ENCODE results near the gene ZNF587B.
"Not testable (repeated sequence)": the region's sequence is repeated elsewhere in the genome, so short reads cannot be mapped to it uniquely, and the experiment has no call there.

DNA sequence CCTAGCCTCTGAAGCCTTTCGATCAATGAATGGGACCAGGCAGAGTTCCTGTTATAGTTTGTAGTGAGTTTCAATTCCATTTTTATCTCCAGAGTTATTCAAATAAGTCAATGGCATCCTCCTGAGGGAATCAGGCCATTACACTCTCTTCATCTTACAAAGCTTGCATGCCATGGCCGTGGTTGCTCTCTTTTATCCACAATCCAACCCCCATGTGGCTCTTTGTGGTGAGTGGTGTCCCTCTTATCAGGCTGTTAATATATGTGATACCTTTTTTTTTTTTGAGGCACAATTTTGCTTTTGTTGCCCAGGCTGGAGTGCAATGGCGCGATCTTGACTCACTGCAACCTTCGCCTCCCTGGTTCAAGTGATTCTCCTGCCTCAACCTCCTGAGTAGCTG is 6.9 kb downstream of the ZNF587B start:
- TF ChIP-seq, protein P1, sequence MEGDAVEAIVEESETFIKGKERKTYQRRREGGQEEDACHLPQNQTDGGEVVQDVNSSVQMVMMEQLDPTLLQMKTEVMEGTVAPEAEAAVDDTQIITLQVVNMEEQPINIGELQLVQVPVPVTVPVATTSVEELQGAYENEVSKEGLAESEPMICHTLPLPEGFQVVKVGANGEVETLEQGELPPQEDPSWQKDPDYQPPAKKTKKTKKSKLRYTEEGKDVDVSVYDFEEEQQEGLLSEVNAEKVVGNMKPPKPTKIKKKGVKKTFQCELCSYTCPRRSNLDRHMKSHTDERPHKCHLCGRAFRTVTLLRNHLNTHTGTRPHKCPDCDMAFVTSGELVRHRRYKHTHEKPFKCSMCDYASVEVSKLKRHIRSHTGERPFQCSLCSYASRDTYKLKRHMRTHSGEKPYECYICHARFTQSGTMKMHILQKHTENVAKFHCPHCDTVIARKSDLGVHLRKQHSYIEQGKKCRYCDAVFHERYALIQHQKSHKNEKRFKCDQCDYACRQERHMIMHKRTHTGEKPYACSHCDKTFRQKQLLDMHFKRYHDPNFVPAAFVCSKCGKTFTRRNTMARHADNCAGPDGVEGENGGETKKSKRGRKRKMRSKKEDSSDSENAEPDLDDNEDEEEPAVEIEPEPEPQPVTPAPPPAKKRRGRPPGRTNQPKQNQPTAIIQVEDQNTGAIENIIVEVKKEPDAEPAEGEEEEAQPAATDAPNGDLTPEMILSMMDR (IDR thresholded peaks at IDR 0.05), result not testable (repeated sequence)
- not testable (repeated sequence) for TF ChIP-seq POLR2A (IDR thresholded peaks at IDR 0.05); POLR2AphosphoS5 (IDR thresholded peaks at IDR 0.05); EP300 (IDR thresholded peaks at IDR 0.05; ENCODE audit: low read depth)
